Measurements from ENCODE around the gene FAM170A.

DNA sequence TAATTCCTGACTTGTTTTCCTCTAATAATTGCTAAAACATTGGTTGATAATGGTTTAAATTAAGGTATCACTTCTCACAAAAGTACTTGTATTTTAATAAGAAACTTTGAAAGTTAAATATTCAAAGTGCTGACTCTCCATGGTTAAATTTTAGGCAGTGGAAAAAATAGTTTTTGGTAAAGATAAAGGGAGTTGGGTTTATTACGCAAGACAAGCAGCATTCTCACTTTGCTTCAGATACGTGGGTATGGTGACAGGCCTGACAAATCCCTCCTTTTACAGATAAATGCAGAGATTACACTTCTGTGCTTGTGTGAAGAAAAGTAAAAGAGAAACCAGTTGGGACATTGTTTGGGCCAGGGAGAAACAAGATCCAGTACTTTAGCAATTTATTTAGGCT lies 14.5 kb upstream of the FAM170A start:
- TF ChIP-seq FOXM1 (IDR thresholded peaks at IDR 0.05; ENCODE audit: borderline replicate concordance, low read depth) (no peak), EP300 (IDR thresholded peaks at IDR 0.05; ENCODE audit: borderline replicate concordance) (no peak), TAF1 (IDR thresholded peaks at IDR 0.05; ENCODE audit: low read depth) (no peak), CEBPB (IDR thresholded peaks at IDR 0.05) (no peak), NFIC (IDR thresholded peaks at IDR 0.05) (no peak), RAD21 (IDR thresholded peaks at IDR 0.05; ENCODE audit: low read depth) (no peak), EGR1 (IDR thresholded peaks at IDR 0.05) (no peak), YY1 (IDR thresholded peaks at IDR 0.05; ENCODE audit: low read depth) (no peak), CREB1 (IDR thresholded peaks at IDR 0.05; ENCODE audit: low read depth) (no peak)
- TF ChIP-seq, protein P1, sequence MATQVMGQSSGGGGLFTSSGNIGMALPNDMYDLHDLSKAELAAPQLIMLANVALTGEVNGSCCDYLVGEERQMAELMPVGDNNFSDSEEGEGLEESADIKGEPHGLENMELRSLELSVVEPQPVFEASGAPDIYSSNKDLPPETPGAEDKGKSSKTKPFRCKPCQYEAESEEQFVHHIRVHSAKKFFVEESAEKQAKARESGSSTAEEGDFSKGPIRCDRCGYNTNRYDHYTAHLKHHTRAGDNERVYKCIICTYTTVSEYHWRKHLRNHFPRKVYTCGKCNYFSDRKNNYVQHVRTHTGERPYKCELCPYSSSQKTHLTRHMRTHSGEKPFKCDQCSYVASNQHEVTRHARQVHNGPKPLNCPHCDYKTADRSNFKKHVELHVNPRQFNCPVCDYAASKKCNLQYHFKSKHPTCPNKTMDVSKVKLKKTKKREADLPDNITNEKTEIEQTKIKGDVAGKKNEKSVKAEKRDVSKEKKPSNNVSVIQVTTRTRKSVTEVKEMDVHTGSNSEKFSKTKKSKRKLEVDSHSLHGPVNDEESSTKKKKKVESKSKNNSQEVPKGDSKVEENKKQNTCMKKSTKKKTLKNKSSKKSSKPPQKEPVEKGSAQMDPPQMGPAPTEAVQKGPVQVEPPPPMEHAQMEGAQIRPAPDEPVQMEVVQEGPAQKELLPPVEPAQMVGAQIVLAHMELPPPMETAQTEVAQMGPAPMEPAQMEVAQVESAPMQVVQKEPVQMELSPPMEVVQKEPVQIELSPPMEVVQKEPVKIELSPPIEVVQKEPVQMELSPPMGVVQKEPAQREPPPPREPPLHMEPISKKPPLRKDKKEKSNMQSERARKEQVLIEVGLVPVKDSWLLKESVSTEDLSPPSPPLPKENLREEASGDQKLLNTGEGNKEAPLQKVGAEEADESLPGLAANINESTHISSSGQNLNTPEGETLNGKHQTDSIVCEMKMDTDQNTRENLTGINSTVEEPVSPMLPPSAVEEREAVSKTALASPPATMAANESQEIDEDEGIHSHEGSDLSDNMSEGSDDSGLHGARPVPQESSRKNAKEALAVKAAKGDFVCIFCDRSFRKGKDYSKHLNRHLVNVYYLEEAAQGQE (IDR thresholded peaks at IDR 0.05; ENCODE audit: low read depth), result no peak
